IMR-90 (cell line): ENCODE data around the gene COL27A1. TPM values are rescaled to one million over a fixed set of nuclear protein-coding genes. Genes with fewer than 3 reads are reported as not detected.

Experiments used
- ATAC-seq: fragments of 200-7000 bp; cut with Tn5 transposase; 2 replicates; pipeline ENCODE4 v1.9.1; 2020; ENCODE audit warnings: low read depth, mild to moderate bottlenecking, moderate library complexity
- BruUV-seq: library from RNA; stranded (reverse); fragments of 400-500 nt; replicated peaks from 2 replicates; lab custom pipeline; 2021; lab: Mats Ljungman, UMichigan
- CTCF ChIA-PET: fragments of 300-600 bp; formaldehyde crosslinking; extraction: SDS; loops from one replicate; lab custom pipeline; 2021; ENCODE audit warnings: antibody characterized with exemption; lab: Yijun Ruan, JAX
- POLR2A ChIA-PET: fragments of 300-600 bp; sonication (Branson Sonifier 250); formaldehyde crosslinking; loops from one replicate; lab custom pipeline; 2022; ENCODE audit warnings: antibody characterized with exemption; ENCODE audit not compliant: unreplicated experiment; lab: Charles Lee
- DNase-seq: peaks from one replicate; pipeline ENCODE4 v3.0.0; 2013
- H2AFZ ChIP-seq: replicated peaks from 2 replicates; pipeline ENCODE3; 2013; ENCODE audit warnings: low read length, mild to moderate bottlenecking; ENCODE audit not compliant: poor library complexity
- H2AK5ac ChIP-seq: 2 replicates; pipeline ENCODE4 v1.6.1; 2013; ENCODE audit warnings: low read depth, low read length, inconsistent platforms
- H2AK9ac ChIP-seq: replicated peaks from 2 replicates; pipeline ENCODE3; 2013; ENCODE audit warnings: mild to moderate bottlenecking, low read depth, low read length, moderate library complexity; ENCODE audit not compliant: poor library complexity
- H2BK120ac ChIP-seq: 2 replicates; pipeline ENCODE4 v1.6.1; 2013; ENCODE audit warnings: low read depth, low read length, inconsistent platforms
- H2BK15ac ChIP-seq: 3 replicates; pipeline ENCODE4 v1.6.1; 2013; ENCODE audit warnings: low read depth, low read length, inconsistent platforms
- H2BK20ac ChIP-seq: 2 replicates; pipeline ENCODE4 v1.6.1; 2013; ENCODE audit warnings: low read depth, mild to moderate bottlenecking, inconsistent platforms, low read length, moderate library complexity
- H2BK5ac ChIP-seq: 2 replicates; pipeline ENCODE4 v1.6.1; 2013; ENCODE audit warnings: mild to moderate bottlenecking, low read depth, low read length, inconsistent platforms; ENCODE audit not compliant: poor library complexity, severe bottlenecking
- H3K14ac ChIP-seq: replicated peaks from 2 replicates; pipeline ENCODE4 v1.6.1; 2013; ENCODE audit warnings: low read depth, low read length, inconsistent platforms
- H3K18ac ChIP-seq: 2 replicates; pipeline ENCODE4 v1.6.1; 2013; ENCODE audit warnings: low read depth, low read length, control low read depth
- H3K23ac ChIP-seq: 2 replicates; pipeline ENCODE4 v1.6.1; 2013; ENCODE audit warnings: low read depth, low read length, inconsistent platforms
- H3K27ac ChIP-seq: 2 replicates; pipeline ENCODE4 v1.5.1; 2013; ENCODE audit warnings: mild to moderate bottlenecking, control low read depth, low read length; ENCODE audit not compliant: insufficient read depth
- H3K27me3 ChIP-seq: 2 replicates; pipeline ENCODE4 v1.6.1; 2013; ENCODE audit warnings: low read length; ENCODE audit not compliant: control insufficient read depth, insufficient read depth
- H3K36me3 ChIP-seq: 2 replicates; pipeline ENCODE4 v1.6.1; 2013; ENCODE audit warnings: low read length, mixed read lengths; ENCODE audit not compliant: control insufficient read depth, insufficient read depth
- H3K4ac ChIP-seq: 2 replicates; pipeline ENCODE4 v1.6.1; 2013; ENCODE audit warnings: low read depth, low read length, inconsistent platforms
- H3K4me1 ChIP-seq: 2 replicates; pipeline ENCODE4 v1.6.1; 2013; ENCODE audit warnings: low read length, mixed read lengths; ENCODE audit not compliant: control insufficient read depth, insufficient read depth
- H3K4me2 ChIP-seq: 2 replicates; pipeline ENCODE4 v1.6.1; 2013; ENCODE audit warnings: low read depth, mild to moderate bottlenecking, control low read depth, low read length, moderate library complexity
- H3K4me3 ChIP-seq: 2 replicates; pipeline ENCODE4 v1.5.1; 2013; ENCODE audit warnings: low read depth, mild to moderate bottlenecking, control low read depth, low read length, moderate library complexity; ENCODE audit not compliant: insufficient read depth
- H3K56ac ChIP-seq: 2 replicates; pipeline ENCODE4 v1.6.1; 2013; ENCODE audit warnings: low read length, inconsistent platforms; ENCODE audit not compliant: insufficient read depth; ENCODE audit errors: extremely low read depth
- H3K79me1 ChIP-seq, 2 experiments: 2 replicates each; pipeline ENCODE4 v1.6.1; 2013; ENCODE audit warnings: low read length in 2 of 2, inconsistent platforms in 1 of 2, low read depth in 1 of 2
- H3K9ac ChIP-seq: 2 replicates; pipeline ENCODE4 v1.6.1; 2013; ENCODE audit warnings: low read depth, low read length, control low read depth
- H3K9me1 ChIP-seq: 2 replicates; pipeline ENCODE4 v1.6.1; 2013; ENCODE audit warnings: low read length, inconsistent platforms; ENCODE audit not compliant: insufficient read depth
- H3K9me3 ChIP-seq: 2 replicates; pipeline ENCODE4 v1.6.1; 2013; ENCODE audit warnings: low read length; ENCODE audit not compliant: control insufficient read depth, insufficient read depth
- H4K20me1 ChIP-seq: 2 replicates; pipeline ENCODE4 v1.6.1; 2013; ENCODE audit warnings: low read length, inconsistent platforms; ENCODE audit not compliant: insufficient read depth
- H4K5ac ChIP-seq: 2 replicates; pipeline ENCODE4 v1.6.1; 2013; ENCODE audit warnings: mild to moderate bottlenecking, low read depth, low read length, control low read depth
- H4K8ac ChIP-seq, 2 experiments: 2 replicates each; pipeline ENCODE4 v1.6.1; 2013; ENCODE audit warnings: low read depth in 2 of 2, low read length in 2 of 2, control low read depth in 1 of 2, inconsistent platforms in 1 of 2
- H4K91ac ChIP-seq: 2 replicates; pipeline ENCODE4 v1.6.1; 2013; ENCODE audit warnings: low read depth, low read length, inconsistent platforms; ENCODE audit not compliant: insufficient read depth
- BHLHE40 ChIP-seq: fragments of 150-350 bp; IDR thresholded peaks from 2 replicates; pipeline ENCODE4 v1.6.1; 2016; ENCODE audit warnings: mild to moderate bottlenecking, low read depth, low read length
- CEBPB ChIP-seq: IDR thresholded peaks from 2 replicates; pipeline ENCODE4 v1.6.1; 2012; ENCODE audit warnings: low read depth, low read length, improper control_type of control experiment
- CHD1 ChIP-seq: IDR thresholded peaks from 2 replicates; pipeline ENCODE4 v1.6.1; 2012; ENCODE audit warnings: low read depth, low read length, improper control_type of control experiment
- ELK1 ChIP-seq: fragments of 150-350 bp; IDR thresholded peaks from 2 replicates; pipeline ENCODE4 v1.6.1; 2016; ENCODE audit warnings: low read depth, mild to moderate bottlenecking, low read length, moderate library complexity, borderline replicate concordance
- FOS ChIP-seq: fragments of 150-350 bp; IDR thresholded peaks from 2 replicates; pipeline ENCODE4 v1.6.1; 2016; ENCODE audit warnings: low read depth, low read length
- MAFK ChIP-seq: IDR thresholded peaks from 2 replicates; pipeline ENCODE4 v1.6.1; 2012; ENCODE audit warnings: low read depth, low read length, improper control_type of control experiment
- MXI1 ChIP-seq: IDR thresholded peaks from 2 replicates; pipeline ENCODE4 v1.6.1; 2012; ENCODE audit warnings: low read depth, mild to moderate bottlenecking, low read length, moderate library complexity, borderline replicate concordance
- NFE2L2 ChIP-seq: fragments of 150-350 bp; IDR thresholded peaks from 2 replicates; pipeline ENCODE4 v1.6.1; 2016; ENCODE audit warnings: low read depth, mild to moderate bottlenecking, low read length
- POLR2A ChIP-seq: IDR thresholded peaks from 2 replicates; pipeline ENCODE4 v1.6.1; 2012; ENCODE audit warnings: mild to moderate bottlenecking, low read depth, low read length
- RCOR1 ChIP-seq: IDR thresholded peaks from 2 replicates; pipeline ENCODE4 v1.6.1; 2012; ENCODE audit warnings: mild to moderate bottlenecking, low read length, improper control_type of control experiment; ENCODE audit not compliant: insufficient replicate concordance
- RFX5 ChIP-seq: IDR thresholded peaks from 2 replicates; pipeline ENCODE4 v1.8.0; 2012; ENCODE audit warnings: low read depth, mild to moderate bottlenecking, low read length, moderate library complexity
- WGBS, 2 experiments: methylation state at CpG; one replicate each; pipeline versions ENCODE4 v1.1.5 to v1.1.7; 2013; ENCODE audit warnings: missing lambda C conversion rate in 2 of 2; ENCODE audit not compliant: insufficient read length in 1 of 2; ENCODE audit errors: extremely low coverage in 2 of 2; 5-methylcytosine and 5-hydroxymethylcytosine counted together
- dilution Hi-C: fragments of 300-500 bp; cut with HindIII; formaldehyde crosslinking; loops from one replicate; pipeline ENCODE4 v1.14.3; 2018; ENCODE audit warnings: low sequenced_read_pairs; ENCODE audit not compliant: unreplicated experiment
- in situ Hi-C: fragments of 300-500 bp; cut with MboI; formaldehyde crosslinking; loops from 3 replicates; pipeline ENCODE4 v1.14.3; 2019; ENCODE audit warnings: low sequenced_read_pairs, inconsistent platforms, mixed read lengths
- intact Hi-C: fragments of 100-400 bp; cut with micrococcal nuclease; formaldehyde crosslinking; loops from 2 replicates; pipeline ENCODE4 v1.10.0; 2022
- polyA plus RNA-seq, 3 experiments: library from polyadenylated mRNA; depleted of rRNA; stranded (reverse); fragments of >200 nt; gene quantifications; 2 replicates each; pipeline ENCODE4 v1.2.3, GENCODE V29; 2012; ENCODE audit warnings: low replicate concordance in 1 of 3
- total RNA-seq: library from RNA; depleted of rRNA; stranded (reverse); fragments of >200 nt; gene quantifications from 2 replicates; pipeline ENCODE4 v1.2.3, GENCODE V29; 2012
- TF ChIP-seq, protein P1 (sequence below): conservative IDR thresholded peaks from 2 replicates; pipeline ENCODE4 v1.5.1; 2012; ENCODE audit warnings: mild to moderate bottlenecking, low read depth, low read length, improper control_type of control experiment

The COL27A1 gene
- total and polyA plus RNA-seq, 2 of the 4 experiments (the other 2 are of a cell fraction), result 3.2 to 18.3 TPM

- Histone ChIP-seq H3K4ac (no peak overlapping the region; the same call in 1 of the 2 replicates), H4K91ac (no peak overlapping the region), H4K20me1 (no peaks in the 10 kb centered on the region), H2BK15ac (no peak overlapping the region), H3K18ac (no peak overlapping the region), H3K4me3 (no peak overlapping the region), H3K9me3 (no peaks in the 10 kb centered on the region), H3K4me2 (no peak overlapping the region), H3K27me3 (no peaks in the 10 kb centered on the region), H2AFZ (no peak overlapping the region), H3K4me1 (no peaks in the 10 kb centered on the region), H2BK20ac (0 out of 2 replicates have a peak overlapping the region, but pooled peaks have one; percentile 25), H3K9me1 (peaks cover 2% of the 10 kb centered on the region; the same call in 1 of the 2 replicates), H3K36me3 (peaks cover 20% of the 10 kb centered on the region; the same call in 1 of the 2 replicates), H3K14ac (no peak overlapping the region), H4K5ac (no peak overlapping the region), H4K8ac (no peak overlapping the region), H2AK5ac (no peak overlapping the region), H2AK9ac (no peak overlapping the region), H3K23ac (no peak overlapping the region), H2BK120ac (no peak overlapping the region), H3K56ac (no peak overlapping the region), H3K79me1 (no peaks in the 10 kb centered on the region), H2BK5ac (no peak overlapping the region), H3K9ac (no peak overlapping the region), H3K27ac (no peak overlapping the region)
- no peak for DNase-seq
- TF ChIP-seq, protein P1, sequence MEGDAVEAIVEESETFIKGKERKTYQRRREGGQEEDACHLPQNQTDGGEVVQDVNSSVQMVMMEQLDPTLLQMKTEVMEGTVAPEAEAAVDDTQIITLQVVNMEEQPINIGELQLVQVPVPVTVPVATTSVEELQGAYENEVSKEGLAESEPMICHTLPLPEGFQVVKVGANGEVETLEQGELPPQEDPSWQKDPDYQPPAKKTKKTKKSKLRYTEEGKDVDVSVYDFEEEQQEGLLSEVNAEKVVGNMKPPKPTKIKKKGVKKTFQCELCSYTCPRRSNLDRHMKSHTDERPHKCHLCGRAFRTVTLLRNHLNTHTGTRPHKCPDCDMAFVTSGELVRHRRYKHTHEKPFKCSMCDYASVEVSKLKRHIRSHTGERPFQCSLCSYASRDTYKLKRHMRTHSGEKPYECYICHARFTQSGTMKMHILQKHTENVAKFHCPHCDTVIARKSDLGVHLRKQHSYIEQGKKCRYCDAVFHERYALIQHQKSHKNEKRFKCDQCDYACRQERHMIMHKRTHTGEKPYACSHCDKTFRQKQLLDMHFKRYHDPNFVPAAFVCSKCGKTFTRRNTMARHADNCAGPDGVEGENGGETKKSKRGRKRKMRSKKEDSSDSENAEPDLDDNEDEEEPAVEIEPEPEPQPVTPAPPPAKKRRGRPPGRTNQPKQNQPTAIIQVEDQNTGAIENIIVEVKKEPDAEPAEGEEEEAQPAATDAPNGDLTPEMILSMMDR, result no peak
- TF ChIP-seq MAFK, result no peak
- TF ChIP-seq ELK1, result no peak
- no peak for TF ChIP-seq RFX5
- no peak for TF ChIP-seq BHLHE40
- TF ChIP-seq CEBPB, result no peak
- no peak for TF ChIP-seq NFE2L2
- no peak for TF ChIP-seq CHD1
- no peak for TF ChIP-seq MXI1
- TF ChIP-seq RCOR1, result no peak
- no peak for TF ChIP-seq FOS
- TF ChIP-seq POLR2A, result no peak
- no TSS peak for BruUV-seq
- ATAC-seq, result no peak
- intact Hi-C loops, result no loop called here
- WGBS, 2 experiments, result no CpG with 5 or more reads among the region's 8 CpGs
- CTCF ChIA-PET, result interaction anchor here (1.5 kb wide), 1 partner anchor 82 kb away, joined by 5 read pairs; no protein-coding TSS in a partner anchor
- dilution Hi-C loops, result no loop called here
- POLR2A ChIA-PET, result no interaction called here
- in situ Hi-C loops, result no loop called here
These were observed 83.1 kb downstream of the COL27A1 start for GRCh38 chr9:114238472-114238871.
